Colonic mucosa (tissue), 4 donors: ENCODE results near the gene CKAP4. TPM values are rescaled to one million over a fixed set of nuclear protein-coding genes. Genes with fewer than 3 reads are reported as not detected.
A peak's percentile ranks its signal among the peaks of the same experiment; 100 is the strongest.

Experiments
- DNase-seq: peaks from one replicate; pipeline ENCODE4 v3.0.0-alpha.2; 2020
- H3K27ac ChIP-seq: fragments of 200-600 bp; one replicate; pipeline ENCODE4 v1.8.0; 2021
- H3K27me3 ChIP-seq: fragments of 200-600 bp; one replicate; pipeline ENCODE4 v1.8.0; 2021
- H3K36me3 ChIP-seq: fragments of 200-600 bp; one replicate; pipeline ENCODE4 v1.8.0; 2021
- H3K4me1 ChIP-seq: fragments of 200-600 bp; one replicate; pipeline ENCODE4 v1.8.0; 2021; ENCODE audit warnings: mild to moderate bottlenecking
- H3K4me3 ChIP-seq: fragments of 200-600 bp; one replicate; pipeline ENCODE4 v1.8.0; 2021
- H3K9ac ChIP-seq, 2 donors: one replicate each; pipeline ENCODE4 v1.7.0; 2013; ENCODE audit warnings: control low read depth in 2 of 2, low read depth in 2 of 2, low read length in 2 of 2
- H3K9me3 ChIP-seq: fragments of 200-600 bp; one replicate; pipeline ENCODE4 v1.8.0; 2021
- intact Hi-C: fragments of 100-400 bp; cut with DNase I; formaldehyde crosslinking; loops from one replicate; pipeline ENCODE4 v1.14.1; 2022
- total RNA-seq, 2 donors: library from RNA; stranded (reverse); fragmentation: NEBNext Ultra II Directional in 1 of 2; extraction: Animal tissue kit (Norgen Biotek cat#: 25700) in 1 of 2; gene quantifications; one replicate each; pipeline ENCODE4 v1.2.1, GENCODE V29; 2021
- TF ChIP-seq, protein P1 (sequence below): fragments of 200-600 bp; IDR thresholded peaks from one replicate; pipeline ENCODE4 v1.8.0; 2022; ENCODE audit warnings: antibody characterized with exemption, mild to moderate bottlenecking
- donor health status: healthy.
- donor health status: DM: no; HTN: no; CAD: no.
- donor health status: DM: no; HTN: no; CAD: no.

CKAP4 gene, protein sequence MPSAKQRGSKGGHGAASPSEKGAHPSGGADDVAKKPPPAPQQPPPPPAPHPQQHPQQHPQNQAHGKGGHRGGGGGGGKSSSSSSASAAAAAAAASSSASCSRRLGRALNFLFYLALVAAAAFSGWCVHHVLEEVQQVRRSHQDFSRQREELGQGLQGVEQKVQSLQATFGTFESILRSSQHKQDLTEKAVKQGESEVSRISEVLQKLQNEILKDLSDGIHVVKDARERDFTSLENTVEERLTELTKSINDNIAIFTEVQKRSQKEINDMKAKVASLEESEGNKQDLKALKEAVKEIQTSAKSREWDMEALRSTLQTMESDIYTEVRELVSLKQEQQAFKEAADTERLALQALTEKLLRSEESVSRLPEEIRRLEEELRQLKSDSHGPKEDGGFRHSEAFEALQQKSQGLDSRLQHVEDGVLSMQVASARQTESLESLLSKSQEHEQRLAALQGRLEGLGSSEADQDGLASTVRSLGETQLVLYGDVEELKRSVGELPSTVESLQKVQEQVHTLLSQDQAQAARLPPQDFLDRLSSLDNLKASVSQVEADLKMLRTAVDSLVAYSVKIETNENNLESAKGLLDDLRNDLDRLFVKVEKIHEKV
- 100 to 1,000 TPM in 1 of 2 donors, 10 to 100 TPM in 1; 91.0 to 148 TPM for total RNA-seq

DNA sequence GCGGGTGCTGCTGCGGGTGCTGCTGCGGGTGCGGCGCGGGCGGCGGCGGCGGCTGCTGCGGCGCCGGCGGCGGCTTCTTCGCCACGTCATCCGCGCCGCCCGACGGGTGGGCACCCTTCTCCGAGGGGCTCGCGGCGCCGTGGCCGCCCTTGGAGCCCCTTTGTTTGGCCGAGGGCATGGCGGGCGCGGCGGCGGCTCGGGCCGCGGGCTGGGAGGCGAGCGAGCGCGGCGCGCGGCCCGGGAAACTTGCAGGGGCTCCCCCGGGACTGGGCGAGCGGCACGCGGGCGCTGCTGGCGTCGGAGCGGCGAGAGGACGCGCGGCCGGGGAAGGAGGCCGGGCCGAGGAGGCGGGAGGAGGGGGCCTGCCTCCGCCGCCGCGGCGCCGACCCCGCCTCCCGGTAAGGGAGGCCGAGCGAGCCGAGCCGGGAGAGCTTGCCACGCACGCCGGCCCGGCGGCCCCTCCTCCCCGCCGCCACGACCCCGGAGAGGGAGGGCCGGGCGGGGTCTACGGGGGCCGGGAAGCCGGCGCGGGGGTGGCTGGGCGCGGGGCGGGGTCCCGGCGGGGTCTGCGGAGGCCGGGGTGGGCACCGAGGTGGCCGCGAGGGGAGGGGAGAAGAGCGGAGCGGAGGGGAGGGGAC, at the start of gene CKAP4:
Gene CKAP4, minus strand, starts transcription at position 347 of the 638 bp plus-strand sequence. Its CDS starts 169 bp downstream, at position 178.
- Histone ChIP-seq H3K9ac (peak within 1 kb of the TSS; percentile 89 to 94), H3K27ac (peak within 1 kb of the TSS; percentile 90), H3K9me3 (no peaks in the 10 kb centered on the region), H3K4me1 (peaks cover 3% of the 10 kb centered on the region), H3K4me3 (peak within 1 kb of the TSS; percentile 90), H3K27me3 (no peaks in the 10 kb centered on the region), H3K36me3 (no peaks in the 10 kb centered on the region)
- intact Hi-C loops = no loop called here
- TF ChIP-seq, protein P1, sequence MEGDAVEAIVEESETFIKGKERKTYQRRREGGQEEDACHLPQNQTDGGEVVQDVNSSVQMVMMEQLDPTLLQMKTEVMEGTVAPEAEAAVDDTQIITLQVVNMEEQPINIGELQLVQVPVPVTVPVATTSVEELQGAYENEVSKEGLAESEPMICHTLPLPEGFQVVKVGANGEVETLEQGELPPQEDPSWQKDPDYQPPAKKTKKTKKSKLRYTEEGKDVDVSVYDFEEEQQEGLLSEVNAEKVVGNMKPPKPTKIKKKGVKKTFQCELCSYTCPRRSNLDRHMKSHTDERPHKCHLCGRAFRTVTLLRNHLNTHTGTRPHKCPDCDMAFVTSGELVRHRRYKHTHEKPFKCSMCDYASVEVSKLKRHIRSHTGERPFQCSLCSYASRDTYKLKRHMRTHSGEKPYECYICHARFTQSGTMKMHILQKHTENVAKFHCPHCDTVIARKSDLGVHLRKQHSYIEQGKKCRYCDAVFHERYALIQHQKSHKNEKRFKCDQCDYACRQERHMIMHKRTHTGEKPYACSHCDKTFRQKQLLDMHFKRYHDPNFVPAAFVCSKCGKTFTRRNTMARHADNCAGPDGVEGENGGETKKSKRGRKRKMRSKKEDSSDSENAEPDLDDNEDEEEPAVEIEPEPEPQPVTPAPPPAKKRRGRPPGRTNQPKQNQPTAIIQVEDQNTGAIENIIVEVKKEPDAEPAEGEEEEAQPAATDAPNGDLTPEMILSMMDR = no peak
- DNase-seq = peak; percentile 72

DNA sequence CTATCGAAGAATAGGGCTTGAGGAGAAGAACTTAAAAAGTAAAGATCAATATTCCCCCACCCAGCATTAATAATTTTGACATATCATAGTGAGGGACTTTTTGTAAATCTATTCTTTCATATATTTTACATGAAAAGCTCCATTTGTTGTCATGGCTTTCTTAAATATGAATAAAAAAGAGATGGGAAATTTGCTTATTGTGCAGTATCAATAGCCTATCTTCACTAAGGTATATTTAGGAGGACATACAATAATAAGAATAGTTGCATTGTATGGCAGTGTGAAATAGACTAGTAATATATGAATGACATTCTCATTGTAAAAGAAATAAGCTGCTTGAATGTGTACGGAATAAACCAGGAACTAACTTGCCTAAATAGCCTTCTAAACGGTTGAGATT, 49.3 kb upstream of the CKAP4 start:
- H3K4me1 ChIP-seq = no peaks in the 10 kb centered on the region
- no peak overlapping the region for H3K27ac ChIP-seq
- no peaks in the 10 kb centered on the region for H3K27me3 ChIP-seq
- no peak overlapping the region for H3K4me3 ChIP-seq
- no peak for DNase-seq
- no peak overlapping the region for H3K9ac ChIP-seq
- H3K9me3 ChIP-seq = no peaks in the 10 kb centered on the region
- TF ChIP-seq, protein P1 = no peak
- intact Hi-C loops = no loop called here
- H3K36me3 ChIP-seq = no peaks in the 10 kb centered on the region

DNA sequence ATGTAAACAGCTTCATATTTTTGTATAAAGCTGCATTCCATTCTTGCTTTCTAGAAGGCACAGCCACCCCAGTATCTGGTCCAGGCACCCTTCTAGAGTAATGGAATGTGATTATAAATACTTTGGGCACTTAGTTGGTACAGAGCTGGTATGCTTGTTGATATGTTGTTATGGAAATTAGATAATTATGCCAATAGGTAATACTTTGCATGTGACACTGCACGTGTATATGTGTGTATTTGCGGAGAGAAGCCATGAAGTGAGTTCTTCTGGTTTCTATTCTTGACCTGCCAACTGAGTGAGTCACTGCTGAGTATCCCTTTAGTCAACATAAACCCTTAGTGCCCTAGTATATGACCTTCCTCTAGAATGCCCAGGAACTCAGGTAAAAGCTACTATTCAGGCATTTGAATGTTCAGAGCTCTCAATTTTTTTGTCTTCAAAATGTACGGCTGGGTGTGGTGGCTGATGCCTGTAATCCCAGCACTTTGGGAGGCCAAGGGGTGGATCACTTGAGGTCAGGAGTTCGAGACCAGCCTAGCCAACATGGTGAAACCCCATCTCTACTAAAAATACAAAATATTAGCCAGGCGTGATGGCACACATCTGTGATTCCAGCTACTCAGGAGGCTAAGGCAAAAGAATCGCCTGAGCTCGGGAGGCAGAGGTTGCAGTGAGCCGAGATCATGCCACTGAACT, 48.5 kb upstream of the CKAP4 start:
- intact Hi-C loops = no loop called here
- H3K27ac ChIP-seq = no peak overlapping the region
- no peaks in the 10 kb centered on the region for H3K36me3 ChIP-seq
- DNase-seq = no peak
- no peaks in the 10 kb centered on the region for H3K9me3 ChIP-seq
- H3K4me3 ChIP-seq = no peak overlapping the region
- H3K27me3 ChIP-seq = no peaks in the 10 kb centered on the region
- no peaks in the 10 kb centered on the region for H3K4me1 ChIP-seq
- no peak overlapping the region for H3K9ac ChIP-seq
- TF ChIP-seq, protein P1 = no peak

DNA sequence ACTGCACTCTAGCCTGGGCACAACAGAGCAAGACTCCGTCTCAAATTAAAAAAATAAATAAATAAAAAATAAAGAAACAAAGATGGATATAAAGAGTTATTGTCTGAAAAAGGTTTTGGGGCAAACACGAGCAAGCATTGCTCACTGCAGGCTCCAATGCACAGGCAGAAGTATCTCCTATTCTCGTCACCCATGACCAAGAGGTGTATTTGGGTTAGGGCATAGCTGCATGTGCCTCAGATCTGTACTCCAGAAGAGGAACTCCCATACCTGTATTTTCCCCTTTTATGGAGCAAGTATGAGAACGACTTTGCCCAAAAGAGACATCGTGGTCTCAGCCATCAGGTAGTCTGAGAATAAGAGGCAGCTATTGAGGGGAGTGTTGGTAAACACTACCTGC, 44.5 kb upstream of the CKAP4 start:
- Histone ChIP-seq H3K27me3 (no peaks in the 10 kb centered on the region), H3K36me3 (no peaks in the 10 kb centered on the region), H3K4me3 (no peak overlapping the region), H3K27ac (no peak overlapping the region), H3K9me3 (no peaks in the 10 kb centered on the region), H3K4me1 (no peaks in the 10 kb centered on the region), H3K9ac (no peak overlapping the region)
- intact Hi-C loops = no loop called here
- no peak for DNase-seq
- TF ChIP-seq, protein P1 = no peak

DNA sequence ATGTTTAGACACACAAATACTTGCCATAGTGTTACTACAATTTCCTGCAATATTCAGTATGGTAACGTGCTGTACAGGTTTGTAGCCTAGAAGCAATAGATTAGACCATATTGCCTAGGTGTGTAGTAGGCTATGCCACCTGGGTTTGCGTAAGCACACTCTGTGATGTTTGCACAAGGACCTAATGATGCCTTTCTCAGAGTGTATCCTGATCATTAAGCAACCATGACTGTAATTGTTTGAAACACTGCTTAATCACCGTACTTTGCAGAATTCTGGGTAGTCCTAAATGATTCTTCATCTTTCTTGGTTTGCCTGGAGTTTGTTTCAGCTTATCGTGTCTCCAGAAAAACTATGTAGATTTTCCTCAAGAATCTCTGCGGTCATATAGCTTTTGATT, 43.5 kb upstream of the CKAP4 start:
- TF ChIP-seq, protein P1 = no peak

More for the DNA sequence above, 43.5 kb upstream of the CKAP4 start:
- intact Hi-C loops = no loop called here
- Histone ChIP-seq H3K9me3 (no peaks in the 10 kb centered on the region), H3K27me3 (no peaks in the 10 kb centered on the region), H3K27ac (peak overlapping the region; percentile 26), H3K4me1 (no peaks in the 10 kb centered on the region), H3K9ac (peak overlapping the region in 1 of 2 donors; percentile 19), H3K36me3 (no peaks in the 10 kb centered on the region), H3K4me3 (no peak overlapping the region)
- DNase-seq = no peak
